Peyer's patch (tissue), 4 donors: ENCODE measurements around the gene KRT72. TPM values are rescaled to one million over a fixed set of nuclear protein-coding genes. Genes with fewer than 3 reads are reported as not detected.

Source experiments
- DNase-seq, 3 donors: peaks; one replicate each; pipeline ENCODE4 v3.0.0-alpha.2; 2017 to 2019
- H3K27ac ChIP-seq, 4 donors: fragments of 200-600 bp; sonication (generic); one replicate each; pipeline ENCODE4 v1.5.1; 2016 to 2019
- H3K27me3 ChIP-seq, 2 donors: fragments of 200-600 bp; sonication (generic); one replicate each; pipeline ENCODE4 v1.5.1; 2019
- H3K36me3 ChIP-seq, 3 donors: fragments of 200-600 bp; sonication (generic); one replicate each; pipeline ENCODE4 v1.5.1; 2016 to 2019
- H3K4me1 ChIP-seq, 4 donors: fragments of 200-600 bp; sonication (generic); one replicate each; pipeline ENCODE4 v1.5.1; 2016 to 2019
- H3K4me3 ChIP-seq, 4 donors: fragments of 200-600 bp; sonication (generic); 1 replicate in 3 of 4; 2 replicates in 1 of 4; pipeline ENCODE4 v1.5.1; 2016 to 2019; ENCODE audit warnings: mild to moderate bottlenecking in 1 of 4
- H3K9me3 ChIP-seq, 4 donors: fragments of 200-600 bp; sonication (generic); one replicate each; pipeline ENCODE4 v1.5.1; 2016 to 2019; ENCODE audit warnings: mild to moderate bottlenecking in 1 of 4
- POLR2A ChIP-seq, 2 donors: fragments of 450-650 bp; IDR thresholded peaks; one replicate each; pipeline ENCODE4 v1.5.1; 2017; ENCODE audit warnings: antibody characterized with exemption in 2 of 2, mild to moderate bottlenecking in 2 of 2, moderate library complexity in 2 of 2
- total RNA-seq, 4 donors: library from RNA; depleted of rRNA; stranded (reverse); fragments of >200 nt; gene quantifications; one replicate each; pipeline ENCODE4 v1.1.0, GENCODE V29; 2016
- TF ChIP-seq, protein P1 (sequence below), 6 experiments: fragments of 450-650 bp in 4 of 6; fragments of 200-600 bp in 2 of 6; sonication (generic) in 1 of 6; IDR thresholded peaks; one replicate each; pipeline ENCODE4 v1.5.1; 2017 to 2019; ENCODE audit warnings: antibody characterized with exemption in 6 of 6, mild to moderate bottlenecking in 3 of 6, moderate library complexity in 1 of 6

KRT72 gene
- 1 to 10 TPM in 3 of 4 donors, not detected in 1; 1.1 to 4.5 (median 2.3) TPM for total RNA-seq

DNA sequence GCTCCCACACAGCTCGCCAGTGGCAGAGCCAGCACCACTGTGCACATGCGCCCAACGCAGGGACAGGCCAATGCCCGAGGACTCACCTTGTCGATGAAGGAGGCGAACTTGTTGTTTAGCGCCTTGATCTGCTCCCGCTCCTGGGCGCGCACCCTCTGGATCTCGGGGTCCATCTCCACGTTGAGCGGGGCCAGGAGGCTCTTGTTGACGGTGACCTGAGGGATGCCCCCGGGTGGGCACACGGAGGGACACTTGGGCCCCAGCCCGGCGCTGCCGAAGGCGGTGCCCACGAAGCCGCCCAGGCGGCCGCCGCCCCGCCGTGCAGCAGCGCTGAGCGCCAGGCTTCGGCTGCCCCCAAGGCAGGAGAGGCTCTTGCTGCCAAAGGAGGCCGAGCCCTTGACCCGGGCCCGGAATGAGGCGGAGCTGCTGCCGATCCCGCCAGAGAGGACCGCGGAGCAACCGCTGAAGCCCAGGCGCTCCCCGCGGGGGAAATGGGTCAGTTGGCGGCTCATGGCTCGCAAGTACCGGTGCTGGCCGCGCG is at the start of gene KRT72:
KRT72 (minus strand) TSS at position 523 of the 541 bp plus-strand sequence; CDS start at position 512, 11 bp downstream.
- TF ChIP-seq, protein P1, sequence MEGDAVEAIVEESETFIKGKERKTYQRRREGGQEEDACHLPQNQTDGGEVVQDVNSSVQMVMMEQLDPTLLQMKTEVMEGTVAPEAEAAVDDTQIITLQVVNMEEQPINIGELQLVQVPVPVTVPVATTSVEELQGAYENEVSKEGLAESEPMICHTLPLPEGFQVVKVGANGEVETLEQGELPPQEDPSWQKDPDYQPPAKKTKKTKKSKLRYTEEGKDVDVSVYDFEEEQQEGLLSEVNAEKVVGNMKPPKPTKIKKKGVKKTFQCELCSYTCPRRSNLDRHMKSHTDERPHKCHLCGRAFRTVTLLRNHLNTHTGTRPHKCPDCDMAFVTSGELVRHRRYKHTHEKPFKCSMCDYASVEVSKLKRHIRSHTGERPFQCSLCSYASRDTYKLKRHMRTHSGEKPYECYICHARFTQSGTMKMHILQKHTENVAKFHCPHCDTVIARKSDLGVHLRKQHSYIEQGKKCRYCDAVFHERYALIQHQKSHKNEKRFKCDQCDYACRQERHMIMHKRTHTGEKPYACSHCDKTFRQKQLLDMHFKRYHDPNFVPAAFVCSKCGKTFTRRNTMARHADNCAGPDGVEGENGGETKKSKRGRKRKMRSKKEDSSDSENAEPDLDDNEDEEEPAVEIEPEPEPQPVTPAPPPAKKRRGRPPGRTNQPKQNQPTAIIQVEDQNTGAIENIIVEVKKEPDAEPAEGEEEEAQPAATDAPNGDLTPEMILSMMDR (IDR thresholded peaks at IDR 0.05), result no peak
- no peak for TF ChIP-seq POLR2A (IDR thresholded peaks at IDR 0.05)
- H3K27me3 ChIP-seq, result no peaks in the 10 kb centered on the region
- no peaks in the 10 kb centered on the region for H3K36me3 ChIP-seq
- H3K4me3 ChIP-seq, result no peak within 1 kb of the TSS
- no peak for DNase-seq
- H3K4me1 ChIP-seq, result no peaks in the 10 kb centered on the region
- H3K27ac ChIP-seq, result no peak within 1 kb of the TSS
- H3K9me3 ChIP-seq, result no peaks in the 10 kb centered on the region

DNA sequence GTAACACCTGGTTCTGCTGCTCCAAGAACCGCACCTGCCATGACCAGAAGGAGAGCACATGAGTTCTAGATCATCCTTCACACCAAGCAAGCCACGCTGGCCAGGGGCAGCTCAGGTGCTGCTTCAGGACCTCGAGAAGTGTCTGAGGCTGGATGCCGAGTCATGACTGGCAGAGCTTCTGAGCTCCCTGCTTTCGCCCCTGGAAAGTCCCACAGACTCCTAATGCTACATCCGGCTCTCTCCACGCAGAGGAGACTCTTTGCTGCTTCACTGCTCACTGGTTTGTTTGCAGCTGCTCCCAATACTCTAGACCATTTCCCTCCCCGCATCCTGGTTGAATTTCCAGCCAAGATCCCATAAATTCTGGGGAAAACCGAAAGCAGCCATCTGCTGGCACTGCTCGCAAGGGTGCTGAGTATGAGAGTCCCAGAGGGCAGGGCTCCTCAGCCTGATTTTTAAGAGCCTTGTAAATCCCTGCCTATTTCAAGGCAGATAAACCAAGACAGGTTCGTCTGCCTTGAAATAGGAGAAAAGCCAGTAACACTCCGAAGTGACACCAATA is 49.3 kb upstream of the KRT72 start:
- Histone ChIP-seq H3K27ac (no peak overlapping the region), H3K36me3 (no peaks in the 10 kb centered on the region), H3K4me1 (peaks cover 0 to 2% (median 0%) of the 10 kb centered on the region in 4 donors), H3K4me3 (no peak overlapping the region), H3K27me3 (no peaks in the 10 kb centered on the region), H3K9me3 (no peaks in the 10 kb centered on the region)
- TF ChIP-seq POLR2A (IDR thresholded peaks at IDR 0.05), result no peak
- TF ChIP-seq, protein P1 (IDR thresholded peaks at IDR 0.05), result no peak
- no peak for DNase-seq

DNA sequence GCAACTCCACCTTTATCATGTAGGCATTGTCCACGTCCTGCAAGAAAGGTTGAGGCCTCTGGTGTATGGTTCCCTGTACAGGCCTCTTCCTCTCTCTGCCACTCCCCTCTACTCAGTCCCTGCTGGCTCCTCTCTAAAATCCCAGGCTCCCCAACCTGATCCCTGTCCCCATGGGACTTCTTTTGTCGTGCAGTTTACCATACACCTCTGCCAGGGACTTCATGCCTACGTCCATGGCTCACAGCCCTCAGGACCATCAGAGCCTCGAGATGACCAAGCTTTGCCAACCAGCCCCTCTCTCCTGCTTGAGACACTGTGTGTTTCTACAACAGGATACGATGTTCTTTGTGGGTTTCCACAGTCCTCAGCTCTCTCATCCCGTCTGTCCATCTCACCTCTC is 47.8 kb upstream of the KRT72 start:
- H3K27ac ChIP-seq, result no peak overlapping the region
- no peak for DNase-seq
- peaks cover 0 to 11% (median 1%) of the 10 kb centered on the region in 4 donors for H3K4me1 ChIP-seq
- H3K36me3 ChIP-seq, result no peaks in the 10 kb centered on the region
- H3K27me3 ChIP-seq, result no peaks in the 10 kb centered on the region
- TF ChIP-seq, protein P1 (IDR thresholded peaks at IDR 0.05), result no peak
- TF ChIP-seq POLR2A (IDR thresholded peaks at IDR 0.05), result no peak
- no peaks in the 10 kb centered on the region for H3K9me3 ChIP-seq
- H3K4me3 ChIP-seq, result no peak overlapping the region

DNA sequence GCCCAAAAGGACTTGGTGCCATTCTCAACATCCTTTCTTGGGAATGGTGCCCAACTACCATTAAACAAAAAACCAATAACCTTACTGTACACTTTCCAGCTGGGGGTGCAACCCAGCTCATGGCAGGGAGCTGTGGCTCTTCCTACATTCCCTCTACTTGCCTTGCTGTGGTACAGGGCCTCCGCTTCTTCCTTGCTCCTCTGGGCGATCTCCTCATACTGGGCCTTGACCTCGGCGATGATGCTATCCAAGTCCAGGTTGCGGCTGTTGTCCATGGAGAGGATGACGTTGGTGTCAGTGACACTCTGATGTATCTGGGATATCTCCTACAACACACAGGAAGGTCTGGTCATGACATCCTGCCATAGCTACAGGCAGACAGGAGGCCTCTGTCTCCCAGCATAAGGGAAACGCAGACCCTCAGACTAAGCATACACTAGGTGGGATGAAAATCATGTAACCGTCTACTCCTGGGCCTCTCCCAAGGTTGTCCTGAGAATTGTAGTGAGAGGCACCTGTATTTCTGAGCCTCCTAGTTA is 46.8 kb upstream of the KRT72 start:
- DNase-seq, result no peak
- Histone ChIP-seq H3K4me3 (no peak overlapping the region), H3K9me3 (no peaks in the 10 kb centered on the region), H3K4me1 (peaks cover 0 to 11% (median 1%) of the 10 kb centered on the region in 4 donors), H3K27ac (no peak overlapping the region), H3K36me3 (no peaks in the 10 kb centered on the region), H3K27me3 (no peaks in the 10 kb centered on the region)
- TF ChIP-seq, protein P1 (IDR thresholded peaks at IDR 0.05), result no peak
- TF ChIP-seq POLR2A (IDR thresholded peaks at IDR 0.05), result no peak

DNA sequence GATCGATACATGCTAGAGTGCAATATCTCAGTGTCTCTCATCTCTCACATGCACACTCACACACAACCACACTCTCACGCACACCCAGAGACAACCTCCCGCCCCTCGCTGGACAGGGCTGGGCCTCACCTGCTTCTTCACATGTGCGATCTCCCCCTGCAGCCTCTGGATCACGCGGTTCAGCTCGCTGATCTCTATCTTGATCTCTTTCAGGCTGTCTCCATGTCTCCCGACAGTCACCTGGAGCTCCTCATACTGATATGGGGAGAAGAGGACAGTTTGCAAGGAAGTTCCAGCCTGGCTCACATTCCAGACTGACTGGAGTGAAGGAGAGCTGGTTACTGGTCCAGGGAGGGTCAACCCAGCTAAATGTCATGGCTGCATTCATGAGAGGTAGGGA is 46.3 kb upstream of the KRT72 start:
- DNase-seq, result no peak
- no peak for TF ChIP-seq POLR2A (IDR thresholded peaks at IDR 0.05)
- TF ChIP-seq, protein P1 (IDR thresholded peaks at IDR 0.05), result no peak
- H3K27ac ChIP-seq, result no peak overlapping the region
- no peaks in the 10 kb centered on the region for H3K27me3 ChIP-seq
- no peaks in the 10 kb centered on the region for H3K36me3 ChIP-seq
- peaks cover 0 to 11% (median 1%) of the 10 kb centered on the region in 4 donors for H3K4me1 ChIP-seq
- H3K4me3 ChIP-seq, result no peak overlapping the region
- H3K9me3 ChIP-seq, result no peaks in the 10 kb centered on the region
